PC-9 (cell line): ENCODE measurements around the gene TPRG1.

Experiments
- EZH2 ChIP-seq: fragments of 200-600 bp; sonication (generic); IDR thresholded peaks from 2 replicates; pipeline ENCODE4 v1.8.0; 2017; ENCODE audit warnings: antibody characterized with exemption, low read depth
- TF ChIP-seq, protein P1 (sequence below): fragments of 200-600 bp; sonication (generic); conservative IDR thresholded peaks from 2 replicates; pipeline ENCODE4 v1.6.1; 2017; ENCODE audit warnings: mixed run types, antibody characterized with exemption, mild to moderate bottlenecking, moderate library complexity

GRCh38 chr3:189212681-189213080 lies 40.9 kb downstream of the TPRG1 start:
- TF ChIP-seq, protein P1, sequence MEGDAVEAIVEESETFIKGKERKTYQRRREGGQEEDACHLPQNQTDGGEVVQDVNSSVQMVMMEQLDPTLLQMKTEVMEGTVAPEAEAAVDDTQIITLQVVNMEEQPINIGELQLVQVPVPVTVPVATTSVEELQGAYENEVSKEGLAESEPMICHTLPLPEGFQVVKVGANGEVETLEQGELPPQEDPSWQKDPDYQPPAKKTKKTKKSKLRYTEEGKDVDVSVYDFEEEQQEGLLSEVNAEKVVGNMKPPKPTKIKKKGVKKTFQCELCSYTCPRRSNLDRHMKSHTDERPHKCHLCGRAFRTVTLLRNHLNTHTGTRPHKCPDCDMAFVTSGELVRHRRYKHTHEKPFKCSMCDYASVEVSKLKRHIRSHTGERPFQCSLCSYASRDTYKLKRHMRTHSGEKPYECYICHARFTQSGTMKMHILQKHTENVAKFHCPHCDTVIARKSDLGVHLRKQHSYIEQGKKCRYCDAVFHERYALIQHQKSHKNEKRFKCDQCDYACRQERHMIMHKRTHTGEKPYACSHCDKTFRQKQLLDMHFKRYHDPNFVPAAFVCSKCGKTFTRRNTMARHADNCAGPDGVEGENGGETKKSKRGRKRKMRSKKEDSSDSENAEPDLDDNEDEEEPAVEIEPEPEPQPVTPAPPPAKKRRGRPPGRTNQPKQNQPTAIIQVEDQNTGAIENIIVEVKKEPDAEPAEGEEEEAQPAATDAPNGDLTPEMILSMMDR: no peak
- TF ChIP-seq EZH2: no peak
